HepG2 (cell line): ENCODE measurements around the gene RAB23. TPM values are rescaled to one million over a fixed set of nuclear protein-coding genes. Genes with fewer than 3 reads are reported as not detected.

Experiments used
- ATAC-seq: fragments of 200-7000 bp; cut with Tn5 transposase; 3 replicates; pipeline ENCODE4 v1.9.1; 2020; ENCODE audit warnings: mild to moderate bottlenecking, moderate library complexity
- BruUV-seq: library from RNA; stranded (reverse); fragments of 400-500 nt; replicated peaks from 2 replicates; lab custom pipeline; 2021; lab: Mats Ljungman, UMichigan
- CTCF ChIA-PET: fragments of 300-600 bp; formaldehyde crosslinking; extraction: SDS; loops from one replicate; lab custom pipeline; 2021; ENCODE audit warnings: low total read pairs, inconsistent platforms, low intra/inter-chr PET ratio; lab: Yijun Ruan, JAX
- POLR2A ChIA-PET: fragments of 350-600 bp; sonication (Branson Sonifier 250); formaldehyde crosslinking; loops from one replicate; lab custom pipeline; 2020; ENCODE audit warnings: antibody characterized with exemption, inconsistent platforms; lab: Yijun Ruan, JAX
- DNase-seq: peaks from one replicate; pipeline ENCODE4 v3.0.0-alpha.2; 2015; ENCODE audit warnings: low spot score
- FAIRE-seq: peaks from 3 replicates; lab custom pipeline; 2011; peaks lifted over from hg19 to GRCh38; lab: Jason Lieb, UNC
- H2AFZ ChIP-seq: one replicate; pipeline ENCODE4 v1.6.1; 2011; ENCODE audit warnings: low read length, inconsistent platforms
- H3K27ac ChIP-seq: fragments of 300-600 bp; 3 replicates; pipeline ENCODE4 v1.8.0; 2011; ENCODE audit warnings: mixed run types, mild to moderate bottlenecking, mixed read lengths, low read length, inconsistent platforms; ENCODE audit not compliant: insufficient read depth; ENCODE audit errors: extremely low read length
- H3K27me3 ChIP-seq, 2 experiments: fragments of 200-600 bp in 1 of 2; 2 replicates in 1 of 2; 3 replicates in 1 of 2; pipeline versions ENCODE4 v1.6.0 to v1.8.0; 2011; ENCODE audit warnings: low read length in 2 of 2, mild to moderate bottlenecking in 2 of 2, moderate library complexity in 2 of 2, inconsistent platforms in 1 of 2; ENCODE audit not compliant: insufficient read depth in 2 of 2, control insufficient read depth in 1 of 2
- H3K36me3 ChIP-seq, 2 experiments: fragments of 200-600 bp in 1 of 2; replicated peaks in 1 of 2; 2 replicates in 1 of 2; 3 replicates in 1 of 2; pipeline versions ENCODE4 v1.5.1 to v1.8.0; 2011; ENCODE audit warnings: low read length in 2 of 2, inconsistent platforms in 1 of 2; ENCODE audit not compliant: insufficient read depth in 2 of 2, control insufficient read depth in 1 of 2
- H3K4me1 ChIP-seq: 2 replicates; pipeline ENCODE4 v1.5.1; 2012; ENCODE audit warnings: low read length, inconsistent platforms; ENCODE audit not compliant: insufficient read depth
- H3K4me2 ChIP-seq: 2 replicates; pipeline ENCODE4 v1.6.0; 2011; ENCODE audit warnings: low read depth, low read length, inconsistent platforms
- H3K4me3 ChIP-seq, 3 experiments: fragments of 200-600 bp in 1 of 3; sonication (generic), shearing (Covaris generic) in 1 of 3; replicated peaks in 1 of 3; 2 replicates each; pipeline ENCODE4 v1.5.1; 2011 to 2016; ENCODE audit warnings: low read length in 3 of 3, inconsistent platforms in 2 of 3, low read depth in 2 of 3, mild to moderate bottlenecking in 2 of 3, control low read depth in 1 of 3, mixed read lengths in 1 of 3; ENCODE audit not compliant: insufficient read depth in 1 of 3
- H3K79me2 ChIP-seq: one replicate; pipeline ENCODE4 v1.6.1; 2011; ENCODE audit warnings: low read length, inconsistent platforms; ENCODE audit not compliant: insufficient read depth
- H3K9ac ChIP-seq: 2 replicates; pipeline ENCODE4 v1.6.0; 2011; ENCODE audit warnings: mild to moderate bottlenecking, low read depth, low read length, inconsistent platforms; ENCODE audit not compliant: insufficient read depth
- H3K9me3 ChIP-seq: 2 replicates; pipeline ENCODE4 v1.5.1; 2012; ENCODE audit warnings: mild to moderate bottlenecking, low read length
- H4K20me1 ChIP-seq: 2 replicates; pipeline ENCODE4 v1.6.0; 2011; ENCODE audit warnings: inconsistent platforms, mild to moderate bottlenecking, low read length, moderate library complexity; ENCODE audit not compliant: insufficient read depth
- GPN1 ChIP-seq: sonication (generic); formaldehyde crosslinking; IDR thresholded peaks from 2 replicates; pipeline ENCODE4 v1.5.1; 2020; ENCODE audit warnings: missing genetic modification reagents, borderline replicate concordance
- KLF9 ChIP-seq: IDR thresholded peaks from 2 replicates; pipeline ENCODE4 v1.6.1; 2016; ENCODE audit warnings: low read depth
- MLLT10 ChIP-seq: sonication (generic); formaldehyde crosslinking; IDR thresholded peaks from 2 replicates; pipeline ENCODE4 v1.4.0; 2020; ENCODE audit warnings: missing genetic modification reagents
- SIX1 ChIP-seq: sonication (generic); formaldehyde crosslinking; IDR thresholded peaks from 2 replicates; pipeline ENCODE4 v1.4.0; 2020; ENCODE audit warnings: missing genetic modification reagents, borderline replicate concordance
- SRY ChIP-seq: sonication (generic); formaldehyde crosslinking; IDR thresholded peaks from 2 replicates; pipeline ENCODE4 v1.8.0; 2022; ENCODE audit warnings: mild to moderate bottlenecking, missing genetic modification reagents
- ZFP36L1 ChIP-seq: sonication (generic); formaldehyde crosslinking; IDR thresholded peaks from 2 replicates; pipeline ENCODE4 v1.8.0; 2022; ENCODE audit warnings: mild to moderate bottlenecking, missing genetic modification reagents, moderate library complexity
- ZKSCAN5 ChIP-seq: sonication (generic); formaldehyde crosslinking; IDR thresholded peaks from 2 replicates; pipeline ENCODE4 v1.5.1; 2020; ENCODE audit warnings: mild to moderate bottlenecking, missing genetic modification reagents
- ZNF569 ChIP-seq: sonication (generic); formaldehyde crosslinking; IDR thresholded peaks from 2 replicates; pipeline ENCODE4 v1.5.0; 2020; ENCODE audit warnings: mild to moderate bottlenecking, missing genetic modification reagents, moderate library complexity, borderline replicate concordance
- WGBS: methylation state at CpG from one replicate; pipeline ENCODE4 v1.1.6; 2017; ENCODE audit warnings: low lambda C conversion rate; 5-methylcytosine and 5-hydroxymethylcytosine counted together
- in situ Hi-C: cut with HindIII; loops from 2 replicates; pipeline ENCODE4 v1.10.0; 2017; ENCODE audit warnings: low pct_unique_long_range_greater_than_20kb; ENCODE audit not compliant: extremely low pct_ligation_motif_present
- intact Hi-C: fragments of 100-400 bp; cut with micrococcal nuclease; formaldehyde crosslinking; loops from one replicate; pipeline ENCODE4 v1.10.0; 2022; ENCODE audit not compliant: unreplicated experiment
- polyA plus RNA-seq, 8 experiments: library from polyadenylated mRNA; depleted of rRNA in 3 of 8; stranded (reverse) in 7 of 8; unstranded in 1 of 8; fragments of >200 nt; fragmentation: Illumina TruSeq in 4 of 8; extraction: Trizol in 4 of 8; gene quantifications; 2 replicates each; pipeline versions ENCODE4 v1.2.1 to v1.2.3, GENCODE V29; 2011 to 2016; ENCODE audit warnings: low read depth in 4 of 8, missing spikeins in 1 of 8, mixed read lengths in 1 of 8; ENCODE audit not compliant: insufficient read depth in 1 of 8
- total RNA-seq, 5 experiments: library from RNA; depleted of rRNA; stranded (reverse); fragments of >200 nt; fragmentation: Illumina TruSeq; extraction: Trizol; gene quantifications; 2 replicates each; pipeline ENCODE4 v1.2.3, GENCODE V29; 2016; ENCODE audit warnings: low read depth in 1 of 5
- TF ChIP-seq, protein P1 (sequence below): IDR thresholded peaks from 2 replicates; pipeline ENCODE4 v1.6.1; 2012; ENCODE audit warnings: low read depth, low read length, improper control_type of control experiment
- TF ChIP-seq, protein P2 (sequence below): sonication (generic); formaldehyde crosslinking; IDR thresholded peaks from 2 replicates; pipeline ENCODE4 v1.4.0; 2020; ENCODE audit warnings: missing genetic modification reagents; ENCODE audit errors: not compliant biosample characterization

The RAB23 gene
- total and polyA plus RNA-seq, 2 of the 13 experiments (the other 11 are each of a cell fraction or from before 2014, with no cell fraction given), result 5.5 to 16.4 TPM

DNA sequence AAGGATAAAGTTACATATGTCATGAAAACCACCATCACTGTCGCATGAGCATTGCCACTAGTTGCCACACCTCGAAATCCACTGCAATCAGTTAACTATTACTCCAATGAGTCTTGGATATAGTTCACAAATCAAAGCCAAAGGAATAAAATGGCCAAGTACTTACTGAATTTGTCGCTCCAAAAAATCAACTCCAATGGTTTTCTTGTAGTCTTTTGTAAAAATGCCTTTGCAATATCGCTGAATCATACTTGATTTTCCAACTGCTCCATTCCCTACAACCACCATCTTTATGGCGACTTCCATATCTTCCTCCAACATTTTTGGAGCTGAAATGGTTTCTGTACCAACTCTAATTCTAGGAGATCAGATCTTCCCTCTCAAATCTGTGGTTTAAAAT is 12.0 kb downstream of the RAB23 start:
- no peak for TF ChIP-seq ZKSCAN5 (CRISPR knock-in tag)
- TF ChIP-seq KLF9 (CRISPR knock-in tag), result no peak
- TF ChIP-seq, protein P1, sequence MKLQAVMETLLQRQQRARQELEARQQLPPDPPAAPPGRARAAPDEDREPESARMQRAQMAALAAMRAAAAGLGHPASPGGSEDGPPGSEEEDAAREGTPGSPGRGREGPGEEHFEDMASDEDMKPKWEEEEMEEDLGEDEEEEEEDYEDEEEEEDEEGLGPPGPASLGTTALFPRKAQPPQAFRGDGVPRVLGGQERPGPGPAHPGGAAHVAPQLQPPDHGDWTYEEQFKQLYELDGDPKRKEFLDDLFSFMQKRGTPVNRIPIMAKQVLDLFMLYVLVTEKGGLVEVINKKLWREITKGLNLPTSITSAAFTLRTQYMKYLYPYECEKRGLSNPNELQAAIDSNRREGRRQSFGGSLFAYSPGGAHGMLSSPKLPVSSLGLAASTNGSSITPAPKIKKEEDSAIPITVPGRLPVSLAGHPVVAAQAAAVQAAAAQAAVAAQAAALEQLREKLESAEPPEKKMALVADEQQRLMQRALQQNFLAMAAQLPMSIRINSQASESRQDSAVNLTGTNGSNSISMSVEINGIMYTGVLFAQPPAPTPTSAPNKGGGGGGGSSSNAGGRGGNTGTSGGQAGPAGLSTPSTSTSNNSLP, result no peak
- TF ChIP-seq SRY, result no peak
- TF ChIP-seq, protein P2, sequence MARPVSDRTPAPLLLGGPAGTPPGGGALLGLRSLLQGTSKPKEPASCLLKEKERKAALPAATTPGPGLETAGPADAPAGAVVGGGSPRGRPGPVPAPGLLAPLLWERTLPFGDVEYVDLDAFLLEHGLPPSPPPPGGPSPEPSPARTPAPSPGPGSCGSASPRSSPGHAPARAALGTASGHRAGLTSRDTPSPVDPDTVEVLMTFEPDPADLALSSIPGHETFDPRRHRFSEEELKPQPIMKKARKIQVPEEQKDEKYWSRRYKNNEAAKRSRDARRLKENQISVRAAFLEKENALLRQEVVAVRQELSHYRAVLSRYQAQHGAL (CRISPR knock-in tag), result no peak
- no peak for TF ChIP-seq GPN1 (CRISPR knock-in tag)
- no peak overlapping the region for H3K9ac ChIP-seq
- FAIRE-seq, result no peak
- in situ Hi-C loops (no loop called here), intact Hi-C loops (no loop called here)
- POLR2A ChIA-PET, result no interaction called here
- 0 out of 2 replicates have a peak, but pooled peaks cover 9% of the 10 kb centered on the region for H3K4me1 ChIP-seq
- no peak overlapping the region for H3K4me3 ChIP-seq
- no peaks in the 10 kb centered on the region; a peak in 1 of 5 replicates for H3K36me3 ChIP-seq
- no peaks in the 10 kb centered on the region for H4K20me1 ChIP-seq
- H2AFZ ChIP-seq, result no peak overlapping the region
- H3K27ac ChIP-seq, result no peak overlapping the region
- WGBS, result 97% methylated on average over 5 of the region's 5 CpGs
- DNase-seq, result no peak
- ATAC-seq, result no peak
- BruUV-seq, result no TSS peak
- CTCF ChIA-PET, result no interaction called here
- no peak overlapping the region for H3K4me2 ChIP-seq
- no peaks in the 10 kb centered on the region for H3K9me3 ChIP-seq
- no peaks in the 10 kb centered on the region for H3K27me3 ChIP-seq
- H3K79me2 ChIP-seq, result peaks cover 10% of the 10 kb centered on the region

DNA sequence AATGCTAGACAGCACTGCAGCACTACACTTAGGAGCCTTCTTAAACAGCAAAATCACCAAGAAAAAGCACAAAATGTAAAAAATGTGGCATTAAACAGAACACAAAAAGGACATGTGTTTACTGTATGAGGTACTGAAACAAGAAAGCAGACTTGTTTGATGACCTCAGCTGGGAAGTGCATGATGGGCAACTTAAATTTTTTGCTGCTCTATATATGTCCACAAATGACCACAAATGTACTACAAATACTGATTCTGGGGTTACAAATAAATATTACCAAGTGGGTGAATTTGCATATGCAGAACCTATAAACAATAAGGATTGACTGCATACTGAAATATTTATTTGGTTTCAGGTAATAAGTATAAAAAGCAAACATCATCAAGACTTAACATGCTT is 13.1 kb downstream of the RAB23 start:
- Histone ChIP-seq H2AFZ (no peak overlapping the region), H3K79me2 (peaks cover 2% of the 10 kb centered on the region), H3K9ac (no peak overlapping the region), H3K36me3 (no peaks in the 10 kb centered on the region; a peak in 1 of 5 replicates), H3K27ac (no peak overlapping the region), H4K20me1 (no peaks in the 10 kb centered on the region), H3K4me2 (no peak overlapping the region), H3K27me3 (no peaks in the 10 kb centered on the region), H3K4me3 (no peak overlapping the region), H3K4me1 (0 out of 2 replicates have a peak, but pooled peaks cover 9% of the 10 kb centered on the region), H3K9me3 (no peaks in the 10 kb centered on the region)
- DNase-seq (no peak), ATAC-seq (no peak), FAIRE-seq (no peak)
- POLR2A ChIA-PET, result no interaction called here
- no peak for TF ChIP-seq ZFP36L1 (CRISPR knock-in tag)
- TF ChIP-seq ZNF569, result no peak
- no peak for TF ChIP-seq SIX1
- TF ChIP-seq MLLT10 (CRISPR knock-in tag), result no peak
- intact Hi-C loops, result no loop called here
- in situ Hi-C loops, result no loop called here
- CTCF ChIA-PET, result no interaction called here
- no TSS peak for BruUV-seq
